Activated CD8-positive, alpha-beta memory T cell treated with anti-CD3 and anti-CD28 coated beads, Interleukin-2, amount 50 U/mL, for 24 hours (primary cell): ENCODE results near the gene NFKB1.
"Not testable (repeated sequence)": the region's sequence is repeated elsewhere in the genome, so short reads cannot be mapped to it uniquely, and the experiment has no call there.

ENCODE experiments used
- DNase-seq: peaks from one replicate; pipeline ENCODE4 v3.0.0-alpha.2; 2020; ENCODE audit errors: extremely low read depth

Gene NFKB1

DNA sequence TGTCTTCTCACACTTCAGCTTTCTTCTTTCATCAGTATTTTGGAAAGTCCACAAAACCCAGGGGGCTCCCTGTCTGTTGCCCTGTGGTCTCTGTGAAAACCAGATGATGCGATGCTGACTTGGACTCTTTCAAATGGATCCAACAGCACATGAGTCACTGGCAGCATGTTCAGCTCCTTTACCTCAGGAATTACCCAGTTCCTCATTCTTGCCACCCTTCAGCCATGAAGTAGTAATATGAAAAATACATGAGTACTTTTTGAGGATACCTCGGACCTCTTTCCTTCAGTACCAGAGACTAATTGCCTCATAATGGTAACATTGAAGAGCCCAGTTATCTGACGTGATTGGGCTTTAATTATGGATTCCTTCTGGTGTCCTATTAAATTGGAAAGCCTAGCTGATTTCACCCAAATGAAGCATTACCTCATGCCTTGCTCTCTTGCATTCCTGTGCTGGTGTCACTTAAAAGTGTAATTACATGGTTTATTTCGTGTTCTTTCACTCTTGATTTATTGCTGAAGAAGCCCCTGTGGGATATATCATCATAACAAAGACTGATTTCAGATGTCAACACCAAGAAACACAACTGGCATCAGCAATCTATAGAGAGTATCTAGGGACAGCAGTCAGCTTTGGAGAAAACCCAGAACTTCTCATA lies 63.4 kb downstream of the NFKB1 start:
- peak; percentile 23 for DNase-seq

DNA sequence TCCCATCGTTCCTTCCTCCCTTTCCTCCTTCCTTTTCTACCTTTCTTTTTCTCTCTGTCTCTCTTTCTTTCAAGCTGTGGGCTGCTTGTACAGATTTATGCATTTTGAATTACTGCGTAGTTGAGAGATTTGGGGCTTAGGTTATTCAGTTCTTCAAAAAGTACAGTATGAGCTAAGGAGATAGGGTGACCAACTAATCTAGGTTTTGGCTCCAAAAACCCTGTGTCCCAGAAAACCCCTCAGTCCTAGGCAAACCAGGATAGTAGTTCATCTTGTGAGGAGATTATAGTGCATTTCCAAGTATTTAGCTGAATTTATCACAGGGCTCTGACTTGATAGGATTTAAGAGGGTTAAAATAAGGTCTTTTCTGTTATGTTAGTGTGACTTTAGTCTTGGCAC lies 64.5 kb downstream of the NFKB1 start:
- no peak for DNase-seq

GRCh38 chr4:102566426-102566825 lies 65.3 kb downstream of the NFKB1 start:
- no peak for DNase-seq

- DNase-seq, result no peak
Observed at GRCh38 chr4:102567427-102567826, 66.3 kb downstream of the NFKB1 start.

GRCh38 chr4:102569200-102569599 lies 68.0 kb downstream of the NFKB1 start:
- DNase-seq, result no peak

GRCh38 chr4:102570211-102570610 lies 69.1 kb downstream of the NFKB1 start:
- not testable (repeated sequence) for DNase-seq

DNA sequence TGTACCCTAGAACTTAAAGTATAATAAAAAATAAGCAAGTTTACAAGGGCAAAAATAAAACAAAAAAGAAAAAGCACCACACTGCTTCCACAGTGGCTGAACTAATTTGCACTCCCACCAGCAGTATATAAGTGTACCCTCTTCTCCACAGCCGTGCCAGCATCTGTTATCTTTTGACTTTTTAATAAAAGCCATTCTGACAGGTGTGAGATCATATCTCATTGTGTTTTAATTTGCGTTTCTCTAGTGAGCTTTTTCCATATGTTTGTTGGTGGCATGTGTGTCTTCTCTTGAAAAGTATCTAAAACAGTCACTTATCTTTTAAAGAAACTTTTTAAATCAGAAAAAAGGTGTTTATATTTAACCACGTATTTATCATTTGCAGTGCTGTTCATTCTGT lies 71.3 kb downstream of the NFKB1 start:
- DNase-seq, result no peak

GRCh38 chr4:102574317-102574716 lies 73.2 kb downstream of the NFKB1 start:
- DNase-seq, result no peak

DNA sequence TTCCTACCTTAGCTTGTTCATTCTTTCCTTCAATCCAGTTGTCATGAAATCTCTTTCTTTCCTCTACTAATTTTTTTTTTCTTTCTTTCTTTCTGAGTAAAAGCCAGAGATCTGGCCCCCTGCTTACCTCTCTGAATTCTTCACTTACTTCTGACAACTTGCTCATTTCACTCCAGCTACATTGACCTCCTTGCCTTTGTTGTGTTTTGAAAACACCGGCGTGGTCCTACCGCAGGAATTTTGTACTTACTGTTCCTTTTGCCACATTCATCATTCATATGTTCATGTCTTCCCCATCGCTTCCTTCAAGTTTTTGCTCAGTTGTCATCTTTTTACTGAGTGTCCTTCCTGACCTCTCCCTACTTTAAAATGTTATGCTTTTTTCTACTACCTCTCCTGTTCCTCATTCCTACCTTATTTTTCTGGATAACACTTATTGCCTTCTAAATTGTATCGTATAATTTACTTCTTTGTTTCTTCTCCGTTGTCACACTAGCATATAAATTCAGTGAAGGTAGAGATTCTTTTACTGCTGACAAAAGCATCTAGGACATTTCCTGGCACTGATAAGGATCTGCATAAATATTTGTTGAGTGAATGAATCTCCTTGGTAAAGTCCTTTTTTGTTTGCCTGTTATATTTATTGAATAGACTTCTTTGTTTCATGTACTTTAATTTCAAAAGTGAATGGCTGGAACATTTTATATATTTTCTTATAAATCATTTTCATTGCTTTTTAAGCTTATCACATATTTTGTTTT lies 74.4 kb downstream of the NFKB1 start:
- no peak for DNase-seq

DNA sequence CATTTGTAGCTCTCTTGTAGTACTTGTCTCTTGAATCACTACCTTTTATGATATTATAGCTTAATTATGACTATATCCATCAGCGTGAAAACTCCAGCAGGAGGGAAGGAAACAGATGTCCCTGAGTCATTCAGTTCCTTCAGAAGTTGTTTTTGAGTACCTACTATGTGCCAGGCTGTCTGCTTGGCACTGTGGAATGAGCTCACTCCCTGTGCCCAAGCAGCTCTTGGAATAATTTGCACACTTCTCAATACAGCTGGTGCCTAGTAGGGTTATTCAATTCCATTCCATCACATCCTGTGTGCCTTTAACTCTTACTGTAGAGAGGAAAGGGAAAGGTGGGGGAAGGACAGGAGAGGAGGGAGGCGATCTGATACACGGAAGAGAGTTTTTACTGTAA lies 77.1 kb downstream of the NFKB1 start:
- no peak for DNase-seq

- no peak for DNase-seq
Observed at GRCh38 chr4:102578819-102579218, 77.7 kb downstream of the NFKB1 start.

DNA sequence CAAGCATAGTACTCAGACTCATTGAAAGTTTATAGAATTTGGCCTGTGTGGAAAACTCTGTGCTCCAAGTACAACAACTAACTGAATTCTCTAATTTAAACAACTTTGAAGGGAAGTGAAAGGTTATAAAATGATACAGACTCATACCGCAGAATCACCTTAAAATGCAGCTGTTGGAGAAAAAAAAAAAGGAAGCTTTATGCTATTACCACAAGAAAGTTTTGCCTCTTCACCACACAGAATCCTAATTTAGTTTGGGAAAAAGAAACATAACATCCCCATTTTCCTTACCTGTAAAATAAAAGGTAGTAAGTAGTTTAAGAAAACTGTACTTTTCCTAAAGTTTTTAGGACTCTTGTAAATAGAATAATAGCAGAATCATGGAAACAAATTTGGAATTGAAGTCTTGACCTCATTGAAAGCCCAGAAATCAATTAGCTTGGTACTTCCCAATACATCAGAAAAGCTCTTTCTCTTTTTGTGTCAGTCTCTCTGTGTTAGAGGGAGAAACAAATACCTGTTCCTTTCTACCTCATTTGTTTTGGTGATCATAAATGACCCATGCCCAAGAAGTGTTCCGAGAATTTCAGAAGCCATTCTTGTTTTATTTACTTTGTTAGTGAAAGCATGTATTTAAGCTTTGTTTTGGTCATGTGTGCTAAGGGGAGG lies 78.8 kb downstream of the NFKB1 start:
- no peak for DNase-seq

- DNase-seq, result no peak
Observed at GRCh38 chr4:102580463-102580842, 79.3 kb downstream of the NFKB1 start.

DNA sequence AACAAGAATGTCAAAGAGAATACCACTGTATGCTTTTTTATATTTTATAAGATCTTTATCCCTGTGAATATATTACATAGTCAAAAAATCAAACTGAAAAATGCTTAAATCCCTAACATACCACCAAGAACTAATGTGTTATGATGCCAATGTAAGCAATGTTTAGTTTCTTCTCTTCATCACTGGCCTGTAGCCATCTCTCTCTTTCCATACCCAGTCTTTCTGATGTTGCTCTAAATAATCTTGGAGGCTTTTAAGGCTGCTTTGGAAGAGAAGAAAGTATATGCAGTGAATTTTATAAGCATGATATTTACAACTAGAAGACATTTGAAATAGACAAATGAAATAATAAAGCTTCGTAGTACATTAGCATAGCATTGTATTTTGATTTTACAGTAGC lies 82.9 kb downstream of the NFKB1 start:
- no peak for DNase-seq

DNA sequence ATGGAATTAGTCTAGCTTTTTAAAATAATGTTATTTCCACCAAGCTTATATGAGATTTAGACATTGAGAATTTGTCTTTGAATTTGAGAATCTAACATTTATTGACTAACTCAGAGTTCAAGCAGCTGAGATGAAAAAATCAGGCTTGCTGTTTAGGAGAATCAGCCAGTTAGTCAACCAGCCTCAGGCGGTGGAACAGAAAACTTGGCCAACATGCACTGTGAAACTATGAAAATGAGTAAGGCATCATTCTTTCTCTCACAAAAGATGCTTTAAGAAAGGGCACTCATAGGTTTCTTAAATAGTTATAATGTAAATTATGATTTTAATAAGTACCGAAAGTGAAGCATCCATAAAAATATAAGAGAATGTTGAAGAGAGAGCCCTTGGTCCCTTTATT lies 84.2 kb downstream of the NFKB1 start:
- DNase-seq, result no peak

- no peak for DNase-seq
Observed at GRCh38 chr4:102586002-102586643, 85.0 kb downstream of the NFKB1 start.

GRCh38 chr4:102586644-102587021 lies 85.5 kb downstream of the NFKB1 start:
- no peak for DNase-seq

DNA sequence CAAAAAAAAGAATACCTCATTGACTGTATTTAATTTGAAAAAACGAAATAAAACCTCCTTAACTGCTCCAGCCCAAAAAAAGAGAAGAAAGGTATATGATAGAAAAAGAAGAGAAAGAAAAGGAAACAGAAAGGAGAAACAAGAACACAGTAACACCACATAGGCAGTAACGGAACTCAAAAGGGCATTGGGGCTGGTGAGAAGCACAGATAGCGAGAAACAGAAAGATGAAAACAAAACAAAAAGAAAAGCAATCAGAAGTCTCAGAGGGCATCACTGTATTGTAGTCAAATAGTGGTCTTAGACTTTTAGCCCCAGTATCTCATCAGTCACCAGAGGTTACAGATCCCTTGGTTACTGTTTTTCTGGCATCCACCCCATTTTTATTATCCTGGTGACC lies 88.6 kb downstream of the NFKB1 start:
- no peak for DNase-seq

- no peak for DNase-seq
Observed at GRCh38 chr4:102592256-102592655, 91.1 kb downstream of the NFKB1 start.

DNA sequence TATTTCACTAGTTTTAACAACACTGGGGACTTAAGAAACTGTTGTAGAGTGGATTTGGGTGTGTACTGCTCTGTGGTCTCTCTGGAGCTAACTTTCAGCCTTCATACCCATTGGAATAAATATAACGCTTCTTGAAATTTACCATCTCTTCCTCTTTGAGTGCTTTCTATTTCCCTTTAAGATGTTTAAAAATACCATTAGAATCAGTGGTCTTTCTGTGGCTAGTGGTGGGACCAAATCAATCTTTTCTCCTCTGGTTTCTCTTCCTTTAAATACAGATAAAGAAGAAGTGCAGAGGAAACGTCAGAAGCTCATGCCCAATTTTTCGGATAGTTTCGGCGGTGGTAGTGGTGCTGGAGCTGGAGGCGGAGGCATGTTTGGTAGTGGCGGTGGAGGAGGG lies 92.0 kb downstream of the NFKB1 start:
- DNase-seq, result no peak

DNA sequence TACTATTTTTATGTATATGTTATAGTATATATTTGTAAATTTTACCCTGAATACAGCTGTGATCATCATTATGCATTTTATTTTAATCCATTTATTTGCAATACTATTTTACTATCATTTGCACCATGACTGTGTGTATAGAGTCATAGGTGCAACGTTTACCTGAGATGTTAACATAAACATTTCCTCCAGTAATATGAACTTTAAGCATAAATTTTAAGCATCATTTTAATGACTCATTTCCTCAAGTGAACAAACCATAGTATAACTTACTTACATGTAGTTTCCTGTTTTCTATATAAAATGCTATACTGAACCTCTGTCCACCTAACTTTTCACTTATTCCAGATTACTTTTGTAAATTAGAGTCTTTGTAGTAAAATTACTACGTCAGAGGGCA lies 92.8 kb downstream of the NFKB1 start:
- DNase-seq, result no peak

DNA sequence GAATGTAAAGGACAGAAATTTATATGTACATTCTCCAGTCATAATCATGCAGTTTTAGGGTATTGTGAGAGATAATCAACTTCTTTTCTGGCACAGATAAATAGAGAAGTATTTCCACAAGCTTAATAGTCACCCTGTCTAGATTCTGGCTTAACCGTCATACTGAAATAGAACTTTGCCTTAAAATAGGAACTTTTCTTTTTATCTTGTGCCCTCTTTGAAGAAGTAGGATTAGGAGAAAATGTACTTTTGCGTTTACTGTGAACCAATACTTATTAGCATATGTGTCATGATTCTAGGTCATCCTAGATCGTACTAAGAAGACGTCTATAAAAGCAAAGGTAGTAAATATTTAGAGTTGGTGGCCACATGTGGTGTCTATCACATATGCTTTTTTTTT lies 95.4 kb downstream of the NFKB1 start:
- DNase-seq, result no peak
